ENCODE measurements around the gene PTPRT.

The PTPRT gene

GRCh38 chr20:42441196-42441863 lies 748.4 kb downstream of the PTPRT start:
- in situ Hi-C loops (cut with HindIII; ENCODE audit: low pct_ligation_motif_present, low pct_unique_long_range_greater_than_20kb, low sequenced_read_pairs): no loop called here
- DNase-seq: no peak

- no peak for DNase-seq
- in situ Hi-C loops (cut with HindIII; ENCODE audit: low pct_ligation_motif_present, low pct_unique_long_range_greater_than_20kb, low sequenced_read_pairs): no loop called here
Measured at GRCh38 chr20:42435230-42435629, 754.5 kb downstream of the PTPRT start.

GRCh38 chr20:42432496-42433334 lies 757.0 kb downstream of the PTPRT start:
- in situ Hi-C loops (cut with HindIII; ENCODE audit: low pct_ligation_motif_present, low pct_unique_long_range_greater_than_20kb, low sequenced_read_pairs): no loop called here
- DNase-seq: no peak

GRCh38 chr20:42430598-42430997 lies 759.1 kb downstream of the PTPRT start:
- DNase-seq: no peak
- in situ Hi-C loops (cut with HindIII; ENCODE audit: low pct_ligation_motif_present, low pct_unique_long_range_greater_than_20kb, low sequenced_read_pairs): no loop called here

GRCh38 chr20:42429761-42430458 lies 759.8 kb downstream of the PTPRT start:
- in situ Hi-C loops (cut with HindIII; ENCODE audit: low pct_ligation_motif_present, low pct_unique_long_range_greater_than_20kb, low sequenced_read_pairs): no loop called here
- DNase-seq: no peak

GRCh38 chr20:42419814-42420532 lies 769.7 kb downstream of the PTPRT start:
- in situ Hi-C loops (cut with HindIII; ENCODE audit: low pct_ligation_motif_present, low pct_unique_long_range_greater_than_20kb, low sequenced_read_pairs): no loop called here
- DNase-seq: no peak

- DNase-seq: no peak
- in situ Hi-C loops (cut with HindIII; ENCODE audit: low pct_ligation_motif_present, low pct_unique_long_range_greater_than_20kb, low sequenced_read_pairs): no loop called here
Measured at GRCh38 chr20:42406826-42407225, 782.9 kb downstream of the PTPRT start.

- in situ Hi-C loops (cut with HindIII; ENCODE audit: low pct_ligation_motif_present, low pct_unique_long_range_greater_than_20kb, low sequenced_read_pairs): no loop called here
- DNase-seq: no peak
Measured at GRCh38 chr20:42402455-42402854, 787.3 kb downstream of the PTPRT start.

- in situ Hi-C loops (cut with HindIII; ENCODE audit: low pct_ligation_motif_present, low pct_unique_long_range_greater_than_20kb, low sequenced_read_pairs): no loop called here
- no peak for DNase-seq
Measured at GRCh38 chr20:42401613-42402012, 788.1 kb downstream of the PTPRT start.

- in situ Hi-C loops (cut with HindIII; ENCODE audit: low pct_ligation_motif_present, low pct_unique_long_range_greater_than_20kb, low sequenced_read_pairs): no loop called here
- DNase-seq: no peak
Measured at GRCh38 chr20:42399802-42400201, 789.9 kb downstream of the PTPRT start.

GRCh38 chr20:42392442-42392841 lies 797.3 kb downstream of the PTPRT start:
- no peak for DNase-seq
- in situ Hi-C loops (cut with HindIII; ENCODE audit: low pct_ligation_motif_present, low pct_unique_long_range_greater_than_20kb, low sequenced_read_pairs): no loop called here

GRCh38 chr20:42391807-42392206 lies 797.9 kb downstream of the PTPRT start:
- no peak for DNase-seq
- in situ Hi-C loops (cut with HindIII; ENCODE audit: low pct_ligation_motif_present, low pct_unique_long_range_greater_than_20kb, low sequenced_read_pairs): no loop called here

- in situ Hi-C loops (cut with HindIII; ENCODE audit: low pct_ligation_motif_present, low pct_unique_long_range_greater_than_20kb, low sequenced_read_pairs): no loop called here
- no peak for DNase-seq
Measured at GRCh38 chr20:42380287-42380686, 809.4 kb downstream of the PTPRT start.

GRCh38 chr20:42379385-42379784 lies 810.3 kb downstream of the PTPRT start:
- in situ Hi-C loops (cut with HindIII; ENCODE audit: low pct_ligation_motif_present, low pct_unique_long_range_greater_than_20kb, low sequenced_read_pairs): no loop called here
- DNase-seq: no peak

GRCh38 chr20:42378826-42379225 lies 810.9 kb downstream of the PTPRT start:
- DNase-seq: no peak
- in situ Hi-C loops (cut with HindIII; ENCODE audit: low pct_ligation_motif_present, low pct_unique_long_range_greater_than_20kb, low sequenced_read_pairs): no loop called here

- in situ Hi-C loops (cut with HindIII; ENCODE audit: low pct_ligation_motif_present, low pct_unique_long_range_greater_than_20kb, low sequenced_read_pairs): no loop called here
- no peak for DNase-seq
Measured at GRCh38 chr20:42376131-42376530, 813.6 kb downstream of the PTPRT start.

- in situ Hi-C loops (cut with HindIII; ENCODE audit: low pct_ligation_motif_present, low pct_unique_long_range_greater_than_20kb, low sequenced_read_pairs): no loop called here
- no peak for DNase-seq
Measured at GRCh38 chr20:42373049-42373448, 816.7 kb downstream of the PTPRT start.

- in situ Hi-C loops (cut with HindIII; ENCODE audit: low pct_ligation_motif_present, low pct_unique_long_range_greater_than_20kb, low sequenced_read_pairs): no loop called here
- DNase-seq: no peak
Measured at GRCh38 chr20:42370075-42370474, 819.6 kb downstream of the PTPRT start.

GRCh38 chr20:42368910-42369309 lies 820.8 kb downstream of the PTPRT start:
- in situ Hi-C loops (cut with HindIII; ENCODE audit: low pct_ligation_motif_present, low pct_unique_long_range_greater_than_20kb, low sequenced_read_pairs): no loop called here
- DNase-seq: no peak

All from ACHN (cell line).